GM18907 (cell line): Measurements from ENCODE around the gene CCDC89.
A peak's percentile ranks its signal among the peaks of the same experiment; 100 is the strongest.

Experiments
- ATAC-seq: cut with Tn5 transposase; IDR thresholded peaks from one replicate; pipeline ENCODE4 v1.9.1; 2021; ENCODE audit warnings: mild to moderate bottlenecking, moderate library complexity; ENCODE audit not compliant: unreplicated experiment

CCDC89 gene

GRCh38 chr11:85685820-85686459 lies at the start of gene CCDC89:
CCDC89 (minus strand) TSS chr11:85686195; CDS start chr11:85686130, 65 bp downstream.
- ATAC-seq, result no peak

- peak; percentile 93 for ATAC-seq
These were observed 47.0 kb upstream of the CCDC89 start for GRCh38 chr11:85732965-85733364.

- no peak for ATAC-seq
These were observed 40.4 kb upstream of the CCDC89 start for GRCh38 chr11:85726381-85726780.

- no peak for ATAC-seq
These were observed 39.7 kb upstream of the CCDC89 start for GRCh38 chr11:85725510-85726258.

GRCh38 chr11:85724748-85725465 lies 38.9 kb upstream of the CCDC89 start:
- ATAC-seq, result no peak

- no peak for ATAC-seq
These were observed 37.1 kb upstream of the CCDC89 start for GRCh38 chr11:85723088-85723487.

- ATAC-seq, result no peak
These were observed 35.2 kb upstream of the CCDC89 start for GRCh38 chr11:85721191-85721590.

GRCh38 chr11:85718991-85719807 lies 33.2 kb upstream of the CCDC89 start:
- no peak for ATAC-seq

- ATAC-seq, result no peak
These were observed 32.3 kb upstream of the CCDC89 start for GRCh38 chr11:85718126-85718943.

GRCh38 chr11:85717429-85717828 lies 31.4 kb upstream of the CCDC89 start:
- no peak for ATAC-seq

- no peak for ATAC-seq
These were observed 27.0 kb upstream of the CCDC89 start for GRCh38 chr11:85712953-85713352.

- no peak for ATAC-seq
These were observed 24.9 kb upstream of the CCDC89 start for GRCh38 chr11:85710917-85711316.

GRCh38 chr11:85709941-85710702 lies 24.1 kb upstream of the CCDC89 start:
- no peak for ATAC-seq

- no peak for ATAC-seq
These were observed 19.8 kb upstream of the CCDC89 start for GRCh38 chr11:85705800-85706199.

- no peak for ATAC-seq
These were observed 19.0 kb upstream of the CCDC89 start for GRCh38 chr11:85704967-85705366.

- ATAC-seq, result peak; percentile 89
These were observed 14.2 kb upstream of the CCDC89 start for GRCh38 chr11:85699957-85700741.

GRCh38 chr11:85698195-85698594 lies 12.2 kb upstream of the CCDC89 start:
- ATAC-seq, result no peak

- ATAC-seq, result no peak
These were observed 11.8 kb upstream of the CCDC89 start for GRCh38 chr11:85697747-85698146.

- no peak for ATAC-seq
These were observed 9.6 kb upstream of the CCDC89 start for GRCh38 chr11:85695546-85695945.
